Right atrium auricular region (tissue), 2 donors: ENCODE results near the gene SLC25A43. TPM values are rescaled to one million over a fixed set of nuclear protein-coding genes. Genes with fewer than 3 reads are reported as not detected.

Experiments
- DNase-seq: peaks from one replicate; pipeline ENCODE4 v3.0.0-alpha.2; 2019; ENCODE audit warnings: low spot score
- H3K27ac ChIP-seq, 2 donors: fragments of 200-600 bp; sonication (generic); 1 replicate in 1 of 2; 2 replicates in 1 of 2; pipeline ENCODE4 v1.5.1; 2016 to 2019
- H3K27me3 ChIP-seq, 2 donors: fragments of 200-600 bp; sonication (generic); one replicate each; pipeline versions ENCODE4 v1.5.1 to v1.6.0; 2017 to 2019
- H3K36me3 ChIP-seq: fragments of 200-600 bp; sonication (generic); one replicate; pipeline ENCODE4 v1.5.1; 2016
- H3K4me1 ChIP-seq, 2 donors: fragments of 200-600 bp; sonication (generic); one replicate each; pipeline versions ENCODE4 v1.5.1 to v1.6.0; 2017 to 2019
- H3K4me3 ChIP-seq, 2 donors: fragments of 200-600 bp; sonication (generic); 1 replicate in 1 of 2; 2 replicates in 1 of 2; pipeline ENCODE4 v1.5.1; 2017 to 2019; ENCODE audit warnings: mild to moderate bottlenecking in 1 of 2, moderate library complexity in 1 of 2
- H3K9me3 ChIP-seq, 2 donors: fragments of 200-600 bp; sonication (generic); one replicate each; pipeline ENCODE4 v1.5.1; 2019
- CTCF ChIP-seq, 2 donors: fragments of 200-600 bp; sonication (generic); IDR thresholded peaks; one replicate each; pipeline ENCODE4 v1.5.1; 2019; ENCODE audit warnings: antibody characterized with exemption in 2 of 2
- total RNA-seq, 2 donors: library from RNA; depleted of rRNA; stranded (reverse); fragments of >200 nt; gene quantifications; one replicate each; pipeline ENCODE4 v1.1.0, GENCODE V29; 2016

SLC25A43 gene
- total RNA-seq, 2 donors from 2014 or later, result 5.6 to 8.1 TPM

DNA sequence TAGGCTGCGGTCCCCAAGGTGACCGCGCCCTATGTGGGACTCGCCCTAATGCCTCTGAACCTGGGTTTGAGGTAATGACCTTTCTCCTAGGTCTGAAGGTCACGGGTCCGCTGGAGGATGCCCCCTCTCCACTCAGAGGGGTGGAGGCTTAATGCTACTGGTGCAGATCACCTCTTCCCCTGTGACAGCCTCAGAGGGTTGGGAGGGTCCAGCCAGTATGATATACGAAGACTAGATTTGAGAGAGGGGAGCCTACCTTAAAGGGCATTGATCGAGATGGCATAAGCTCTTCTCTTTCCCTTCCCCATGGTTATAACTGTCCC is 70.1 kb downstream of the SLC25A43 start:
- Histone ChIP-seq H3K27ac (peak overlapping the region; percentile 95 to 96), H3K4me1 (peaks cover 0 to 4% of the 10 kb centered on the region in 2 donors), H3K27me3 (no peaks in the 10 kb centered on the region), H3K4me3 (peak overlapping the region; percentile 72 to 77), H3K9me3 (no peaks in the 10 kb centered on the region), H3K36me3 (peaks cover 22% of the 10 kb centered on the region)
- DNase-seq, result no peak
- peak in 1 of 2 donors; percentile 18 for TF ChIP-seq CTCF (IDR thresholded peaks at IDR 0.05)

GRCh38 chrX:119474615-119475388 is 75.7 kb downstream of the SLC25A43 start:
- H3K4me3 ChIP-seq, result no peak overlapping the region
- peak; percentile 36 for DNase-seq
- no peaks in the 10 kb centered on the region for H3K4me1 ChIP-seq
- TF ChIP-seq CTCF (IDR thresholded peaks at IDR 0.05), result no peak
- no peak overlapping the region for H3K27ac ChIP-seq
- no peaks in the 10 kb centered on the region for H3K27me3 ChIP-seq
- no peaks in the 10 kb centered on the region for H3K9me3 ChIP-seq
- H3K36me3 ChIP-seq, result peaks cover 20% of the 10 kb centered on the region

DNA sequence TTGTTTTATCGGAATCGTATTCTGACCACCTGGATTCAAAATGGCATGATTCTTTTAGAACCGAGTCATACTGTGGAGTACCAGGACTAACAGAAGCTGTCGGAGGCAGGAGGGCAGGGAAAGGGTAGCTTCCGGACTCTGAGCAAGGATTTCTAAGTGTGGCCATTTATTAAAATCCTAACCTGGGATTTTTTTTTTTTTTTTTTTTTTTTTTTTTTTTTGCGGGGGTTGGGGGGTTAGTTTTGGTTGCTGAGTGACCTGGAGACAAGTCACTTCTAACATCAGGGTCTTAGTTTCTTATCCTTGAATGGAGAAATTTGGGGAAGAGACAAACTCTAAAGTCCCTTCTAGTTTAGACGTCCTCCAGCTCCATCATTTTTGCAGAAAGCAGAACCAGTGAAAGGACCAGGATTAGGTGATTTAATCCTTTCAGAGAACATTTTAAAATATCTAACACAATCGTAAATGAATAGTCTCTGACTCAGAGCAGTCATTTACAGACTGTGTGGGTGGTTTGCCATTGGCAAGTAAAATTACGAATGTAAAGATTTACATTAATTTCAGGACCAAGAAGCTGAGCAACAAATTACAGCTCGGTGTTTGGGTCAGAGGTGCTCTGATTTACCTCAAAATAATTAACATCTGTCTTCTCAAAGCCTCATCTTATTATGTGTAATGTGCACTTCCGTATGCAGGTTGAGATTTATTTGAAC is 76.4 kb downstream of the SLC25A43 start:
- Histone ChIP-seq H3K27ac (no peak overlapping the region), H3K27me3 (no peaks in the 10 kb centered on the region), H3K4me1 (no peaks in the 10 kb centered on the region), H3K4me3 (no peak overlapping the region), H3K9me3 (no peaks in the 10 kb centered on the region), H3K36me3 (peaks cover 13% of the 10 kb centered on the region)
- TF ChIP-seq CTCF (IDR thresholded peaks at IDR 0.05), result no peak
- no peak for DNase-seq

DNA sequence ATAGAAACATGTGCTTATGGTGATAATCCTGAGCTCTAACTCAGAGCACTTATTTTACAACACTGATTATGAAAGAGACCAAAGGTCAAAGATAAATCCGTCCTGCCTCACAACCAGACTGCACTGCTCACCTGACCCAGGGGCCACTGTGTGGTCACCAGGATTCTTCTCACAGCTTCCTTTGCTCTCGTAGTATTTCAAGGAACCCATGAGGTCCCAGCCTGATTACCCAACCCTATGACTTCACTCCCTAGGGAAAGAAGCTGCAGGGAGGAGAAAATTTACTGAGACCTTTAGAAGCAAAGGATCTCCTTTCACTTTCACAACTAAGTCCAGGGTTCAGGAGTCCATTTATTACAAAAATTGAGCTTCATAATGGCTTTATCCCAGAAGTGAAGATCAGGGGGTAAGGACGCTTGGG is 78.7 kb downstream of the SLC25A43 start:
- DNase-seq, result no peak
- H3K27ac ChIP-seq, result peak overlapping the region in 1 of 2 donors; percentile 34
- no peaks in the 10 kb centered on the region for H3K9me3 ChIP-seq

DNA sequence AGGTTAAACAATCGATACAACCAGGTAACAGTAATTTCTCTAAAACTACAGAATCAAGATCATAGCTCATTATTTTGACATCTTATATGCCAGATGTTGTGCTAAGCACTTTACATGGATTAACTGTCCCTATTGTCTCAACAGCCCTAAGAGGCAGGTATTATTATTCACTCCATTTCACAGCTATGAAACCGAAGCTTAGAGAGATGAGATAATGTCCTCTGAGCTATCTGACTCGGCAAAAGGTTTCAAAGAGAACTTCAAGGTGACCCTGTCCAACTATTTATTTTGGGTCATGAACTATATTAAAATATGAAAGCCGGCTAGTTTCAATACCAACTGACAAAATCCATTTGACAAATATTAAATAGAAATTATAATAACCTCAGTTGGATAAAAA is 79.4 kb downstream of the SLC25A43 start:
- Histone ChIP-seq H3K4me1 (peaks cover 0 to 8% of the 10 kb centered on the region in 2 donors), H3K36me3 (no peaks in the 10 kb centered on the region), H3K27me3 (no peaks in the 10 kb centered on the region), H3K27ac (peak overlapping the region in 1 of 2 donors; percentile 34), H3K4me3 (no peak overlapping the region), H3K9me3 (no peaks in the 10 kb centered on the region)
- no peak for TF ChIP-seq CTCF (IDR thresholded peaks at IDR 0.05)
- DNase-seq, result no peak

More for the DNA sequence above, 78.7 kb downstream of the SLC25A43 start:
- no peaks in the 10 kb centered on the region for H3K36me3 ChIP-seq
- no peak for TF ChIP-seq CTCF (IDR thresholded peaks at IDR 0.05)
- peaks cover 0 to 8% of the 10 kb centered on the region in 2 donors for H3K4me1 ChIP-seq
- peak overlapping the region in 1 of 2 donors; percentile 4 for H3K4me3 ChIP-seq
- no peaks in the 10 kb centered on the region for H3K27me3 ChIP-seq
